Stimulated activated CD4-positive, alpha-beta T cell treated with anti-CD3 and anti-CD28 coated beads, Interleukin-12 subunit alpha, Interleukin-12 subunit beta, amount 100 ng/mL, for 48 hours (primary cell): ENCODE results near the gene DYNC1I2.

Source experiments
- DNase-seq, 3 donors: peaks; one replicate each; pipeline ENCODE4 v3.0.0-alpha.2; 2020; ENCODE audit warnings: low read depth in 2 of 3, low spot score in 1 of 3

DYNC1I2 gene

DNA sequence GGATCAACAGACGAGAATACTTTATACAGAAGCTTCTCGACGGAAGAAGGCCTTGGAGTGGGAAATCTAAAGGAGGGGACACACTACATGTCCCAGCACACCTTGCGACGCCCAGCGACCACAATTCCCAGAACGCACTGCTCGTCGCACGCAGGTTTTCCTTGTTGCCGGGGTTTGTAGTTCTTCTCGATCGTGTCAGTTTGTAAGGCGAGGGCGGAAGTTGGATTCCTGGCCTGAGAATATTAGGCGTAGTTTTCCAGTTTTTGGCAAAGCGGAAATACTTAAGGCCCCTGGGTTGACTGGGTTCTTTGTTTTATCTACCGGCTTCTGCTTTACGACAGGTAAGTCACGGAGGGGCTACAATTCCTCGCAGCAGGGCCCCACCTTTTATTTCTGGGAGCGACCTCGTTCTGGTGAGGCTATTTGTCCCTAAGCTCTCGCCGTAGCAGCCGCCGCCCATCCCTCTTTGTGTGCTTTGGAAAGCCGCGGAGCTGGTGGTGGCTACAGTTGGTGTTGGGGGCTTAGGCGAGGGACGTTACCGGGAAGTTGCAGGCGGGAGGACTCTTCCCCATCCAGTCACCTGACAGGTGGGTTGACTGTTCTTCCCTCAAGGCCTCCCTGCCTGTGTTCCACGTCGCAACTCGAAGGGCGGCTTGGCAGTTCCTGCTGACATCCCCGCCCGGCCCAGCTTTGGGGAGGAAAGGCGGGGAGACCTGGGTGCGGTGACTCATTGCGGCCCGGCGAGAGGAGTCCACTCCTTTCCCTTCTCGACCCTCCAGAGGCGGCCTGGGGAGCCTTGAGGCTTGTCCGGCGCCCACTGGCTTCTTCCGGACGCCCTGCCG is at the start of gene DYNC1I2:
Gene DYNC1I2 (plus strand): TSS at position 183 of the 842 bp plus-strand sequence. CDS start 2,687 bp downstream, outside the sequence.
- DNase-seq: peak; percentile 64 to 68 (median 66)

- no peak for DNase-seq
Observed at GRCh38 chr2:171651667-171652415, 35.4 kb upstream of the DYNC1I2 start.

GRCh38 chr2:171652416-171652785 is 34.9 kb upstream of the DYNC1I2 start:
- DNase-seq: no peak

GRCh38 chr2:171655586-171655985 is 31.7 kb upstream of the DYNC1I2 start:
- DNase-seq: no peak

GRCh38 chr2:171667041-171667440 is 20.2 kb upstream of the DYNC1I2 start:
- no peak for DNase-seq

DNA sequence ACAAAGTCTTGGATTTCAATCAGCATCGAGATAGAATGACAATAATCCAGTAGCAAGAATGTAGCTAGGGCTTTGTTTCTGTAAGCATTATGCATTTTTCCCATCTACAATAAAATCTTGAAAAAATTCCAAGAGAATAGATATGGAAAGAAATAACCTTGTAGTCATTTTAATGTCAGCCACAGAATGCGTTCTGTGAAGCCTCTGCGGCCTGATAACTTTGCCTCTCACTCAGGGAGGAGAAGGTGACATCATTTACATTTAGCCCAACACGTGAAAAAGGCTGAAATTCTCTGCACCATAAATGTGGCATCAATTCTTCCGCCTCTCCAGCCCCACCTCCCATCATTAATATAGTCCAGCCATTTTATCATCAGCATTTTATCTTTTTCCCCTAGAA is 19.1 kb upstream of the DYNC1I2 start:
- no peak for DNase-seq

- no peak for DNase-seq
Observed at GRCh38 chr2:171669121-171669520, 18.1 kb upstream of the DYNC1I2 start.

DNA sequence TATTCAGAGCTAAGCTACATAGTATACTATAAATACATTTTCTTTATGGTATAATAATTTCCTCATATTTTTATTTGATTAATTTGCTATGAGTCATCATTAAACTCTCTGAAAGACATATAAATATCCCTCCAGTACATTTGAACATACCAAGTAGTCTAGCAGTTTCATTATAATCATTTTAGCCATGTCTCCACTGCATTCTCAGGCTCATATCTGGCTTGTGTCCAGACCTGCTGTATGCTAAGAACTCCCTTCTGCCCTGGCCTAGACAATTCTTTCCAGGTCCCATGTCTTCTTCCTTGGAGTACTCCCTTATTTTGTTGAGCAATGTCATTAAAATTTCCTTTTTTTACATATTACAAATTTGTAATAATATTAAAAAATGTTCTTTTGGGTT is 16.6 kb upstream of the DYNC1I2 start:
- DNase-seq: no peak

- DNase-seq: no peak
Observed at GRCh38 chr2:171671867-171672266, 15.4 kb upstream of the DYNC1I2 start.

DNA sequence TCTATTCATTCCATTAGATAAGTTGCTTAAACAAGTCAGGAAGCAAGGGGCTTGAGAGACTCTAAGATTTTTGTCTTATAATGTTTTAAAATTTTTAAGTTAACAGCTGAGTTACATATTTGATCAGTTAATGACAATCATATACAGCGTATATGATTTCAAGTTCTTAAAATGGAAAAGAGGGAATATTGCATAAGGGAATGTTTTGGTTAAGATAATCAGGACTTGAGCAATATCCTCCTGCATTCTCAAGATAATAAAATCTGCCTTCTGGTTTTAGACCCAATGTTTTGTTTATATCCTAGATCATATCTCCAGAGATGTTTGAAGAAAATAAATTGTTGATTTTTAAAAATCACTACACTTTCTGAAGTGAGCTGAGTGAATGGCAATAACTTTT is 13.4 kb upstream of the DYNC1I2 start:
- DNase-seq: no peak

DNA sequence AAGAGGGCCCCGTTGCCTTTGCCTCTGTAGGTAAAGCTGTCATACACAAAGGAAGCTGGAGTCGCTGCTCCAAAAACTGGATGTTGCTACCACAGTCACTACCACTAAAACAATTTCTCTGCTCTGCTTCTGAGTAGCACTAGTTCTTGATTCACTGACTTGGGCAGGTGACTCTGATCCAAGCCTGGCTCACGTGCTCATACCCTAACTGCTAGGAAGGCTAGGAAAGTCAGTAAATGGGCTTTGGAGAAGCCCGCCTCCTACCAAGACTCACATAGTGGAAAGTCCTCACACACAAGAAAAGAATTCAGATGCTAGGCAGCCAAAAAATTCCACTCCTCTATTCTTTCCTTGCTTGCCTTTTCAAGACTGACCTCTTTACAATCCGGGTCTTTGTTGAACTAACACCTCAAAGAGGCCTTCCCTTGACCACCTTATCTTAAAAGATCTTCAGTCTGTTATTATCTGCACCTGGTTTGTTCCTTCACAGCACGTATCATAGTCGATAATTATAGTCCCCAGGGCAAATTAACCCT is 11.4 kb upstream of the DYNC1I2 start:
- DNase-seq: no peak

DNA sequence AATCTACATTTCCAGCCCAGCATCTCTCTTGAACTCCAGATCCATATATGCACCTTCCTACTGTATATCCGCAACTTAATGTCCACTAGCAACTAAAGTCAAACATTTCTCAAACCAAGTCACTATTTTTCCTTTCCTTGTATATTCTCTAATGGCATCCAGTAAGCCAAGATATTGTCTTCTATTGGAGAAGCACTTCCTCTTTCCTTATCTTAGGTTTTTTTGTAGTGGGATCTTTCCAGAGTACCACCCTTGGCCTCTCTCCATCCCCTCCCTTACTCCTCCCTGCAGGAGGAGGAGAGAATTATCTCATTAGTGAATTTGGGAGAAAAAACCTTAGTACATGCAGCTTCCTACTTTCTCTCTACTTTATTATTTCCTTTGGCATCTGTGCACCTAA is 8.7 kb upstream of the DYNC1I2 start:
- DNase-seq: no peak

GRCh38 chr2:171688129-171688465 is 828 bp downstream of the DYNC1I2 start:
- DNase-seq: no peak

DNA sequence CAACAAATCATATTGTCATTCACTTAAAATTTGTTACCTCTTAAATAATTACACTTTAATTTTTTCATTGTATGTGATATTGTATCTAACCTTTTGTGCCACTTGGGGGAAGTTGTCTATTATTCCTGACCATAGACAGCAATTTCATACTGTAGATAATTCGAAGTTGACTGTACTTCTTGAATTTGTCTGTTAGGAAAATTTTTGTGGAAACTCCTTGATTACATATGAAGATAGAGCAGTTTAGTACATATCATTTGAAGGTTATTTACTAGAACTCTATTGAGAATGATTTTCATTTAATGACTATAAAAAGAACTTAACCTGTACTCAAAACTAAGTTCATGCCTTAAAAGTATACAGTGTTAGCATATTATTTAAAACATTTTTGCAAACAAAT is 5.1 kb downstream of the DYNC1I2 start:
- no peak for DNase-seq

GRCh38 chr2:171702781-171703556 is 15.7 kb downstream of the DYNC1I2 start:
- DNase-seq: no peak

DNA sequence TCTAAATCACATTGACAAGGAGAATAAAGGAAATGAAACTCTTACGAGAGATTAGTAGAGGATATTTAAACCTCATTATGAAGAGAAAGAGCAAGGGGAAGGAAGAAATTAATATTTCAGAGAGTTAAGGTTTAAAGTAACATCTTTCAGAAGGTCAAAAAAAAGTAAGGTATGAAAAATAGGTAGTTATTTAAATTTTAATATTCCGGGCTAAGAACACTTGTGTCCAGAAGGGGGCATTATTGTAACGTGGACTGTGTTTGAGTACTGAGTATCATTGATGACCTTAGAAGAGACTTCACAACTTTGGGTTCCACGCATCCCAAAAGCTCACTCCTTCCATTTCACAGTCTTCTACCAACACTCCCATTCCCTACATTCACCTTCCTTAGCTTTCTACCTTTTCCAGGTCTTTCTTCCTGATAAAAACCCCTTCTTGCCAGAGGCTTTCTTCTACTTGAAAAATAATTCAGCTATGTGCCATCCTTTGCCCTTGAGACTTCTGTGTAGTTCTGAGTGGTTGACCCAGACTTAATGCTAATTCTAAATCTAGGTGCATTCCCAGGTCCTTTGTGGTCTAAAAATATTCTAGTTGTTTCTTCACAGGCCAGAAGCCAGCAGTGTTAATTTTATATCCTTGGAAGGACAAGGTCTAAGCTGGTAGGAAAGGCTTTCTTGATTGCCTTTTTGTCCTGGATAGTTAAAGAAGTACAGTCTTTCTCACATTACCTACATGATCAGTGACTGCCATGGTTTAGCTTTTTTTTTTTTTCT is 16.5 kb downstream of the DYNC1I2 start:
- DNase-seq: peak in 1 of 3 donors; percentile 1

DNA sequence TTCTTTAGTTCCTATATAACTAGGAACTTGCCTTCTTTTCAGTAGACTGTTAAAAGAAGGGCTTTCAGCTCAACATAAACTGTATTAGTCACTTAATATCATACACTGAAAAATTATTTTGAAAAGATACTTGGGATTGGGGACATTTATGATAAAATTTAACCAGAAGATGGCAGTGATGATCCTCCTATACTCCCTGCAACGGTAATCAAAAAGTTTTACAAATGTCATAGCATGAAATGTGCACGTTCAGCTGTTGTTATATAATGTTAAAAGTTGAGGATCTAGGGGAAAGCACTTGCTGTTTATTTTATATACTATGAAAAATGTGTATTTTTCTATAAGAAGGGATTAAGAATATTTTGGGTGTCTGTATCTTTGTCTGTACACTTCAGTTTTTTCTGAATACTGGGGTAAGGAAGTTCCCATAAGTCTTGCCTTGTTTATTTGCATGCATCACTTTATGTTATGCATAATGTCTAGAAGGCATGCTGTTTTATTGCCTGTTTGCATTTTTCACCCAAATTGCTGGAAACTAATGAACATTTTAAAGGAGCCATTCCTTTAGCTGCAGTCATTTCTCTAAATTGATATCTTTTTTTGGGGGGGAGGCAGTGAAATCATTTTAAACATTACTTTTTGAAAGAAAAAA is 19.0 kb downstream of the DYNC1I2 start:
- no peak for DNase-seq

GRCh38 chr2:171707752-171708151 is 20.5 kb downstream of the DYNC1I2 start:
- no peak for DNase-seq

DNA sequence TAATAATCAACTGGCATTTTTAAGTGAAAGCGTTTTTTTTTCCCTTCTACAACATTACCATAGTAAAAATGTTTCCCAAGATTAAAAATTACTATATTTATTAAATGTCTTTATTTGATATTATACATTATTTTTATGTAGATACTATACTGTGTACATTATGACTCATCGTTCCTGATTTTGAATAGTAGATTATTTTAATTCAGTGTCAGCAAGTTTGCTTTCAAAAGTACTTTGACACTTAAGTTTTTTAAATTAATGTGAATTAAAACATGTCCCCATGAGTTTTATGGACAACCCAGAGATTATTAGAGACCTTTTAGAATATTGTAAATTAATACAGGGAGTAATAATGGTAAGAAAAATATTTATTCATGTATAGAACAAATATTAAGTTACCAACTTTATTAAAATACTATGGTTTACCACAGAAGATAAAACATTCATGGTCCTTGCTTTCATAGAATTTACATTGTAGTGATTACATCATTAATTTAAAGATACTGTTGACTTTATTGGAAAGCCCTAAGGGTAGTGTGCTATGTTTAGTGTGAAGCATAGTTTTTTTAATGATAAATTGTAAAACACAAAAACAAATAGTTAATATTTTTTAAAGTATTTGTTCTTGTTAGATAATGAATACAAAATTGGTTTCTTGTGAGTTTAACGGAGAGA is 21.9 kb downstream of the DYNC1I2 start:
- DNase-seq: no peak

DNA sequence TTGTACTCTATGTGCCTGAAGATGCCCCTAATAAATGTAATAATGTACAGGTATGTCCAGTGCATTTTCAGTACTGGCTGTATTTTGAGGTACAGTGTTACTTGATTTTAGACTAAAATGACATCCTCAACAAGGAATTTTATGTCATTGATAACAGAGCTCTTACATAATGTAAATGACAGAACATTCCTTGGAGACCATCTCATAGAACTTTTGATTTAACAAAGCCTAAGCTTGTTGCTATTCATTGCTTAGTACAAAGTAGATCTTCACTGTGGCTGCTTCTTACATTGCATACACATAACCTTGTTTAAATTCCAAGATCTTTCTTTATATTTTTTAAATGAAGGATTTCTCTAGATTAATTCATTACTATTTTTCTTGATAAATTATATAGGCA is 24.1 kb downstream of the DYNC1I2 start:
- no peak for DNase-seq
